Testis (tissue), 3 donors: ENCODE data around the gene STYXL2. TPM values are rescaled to one million over a fixed set of nuclear protein-coding genes. Genes with fewer than 3 reads are reported as not detected.

Source experiments
- DNase-seq: peaks from one replicate; pipeline ENCODE4 v3.0.0-alpha.2; 2019
- H3K27ac ChIP-seq, 2 donors: fragments of 200-600 bp; sonication (generic); one replicate each; pipeline ENCODE4 v1.5.1; 2019
- H3K27me3 ChIP-seq: fragments of 200-600 bp; sonication (generic); one replicate; pipeline ENCODE4 v1.5.1; 2019
- H3K36me3 ChIP-seq: fragments of 200-600 bp; sonication (generic); one replicate; pipeline ENCODE4 v1.5.1; 2017; ENCODE audit warnings: low read depth; ENCODE audit errors: missing control alignments
- H3K4me1 ChIP-seq: fragments of 200-600 bp; sonication (generic); one replicate; pipeline ENCODE4 v1.5.1; 2019
- H3K4me3 ChIP-seq, 2 donors: fragments of 200-600 bp; sonication (generic); one replicate each; pipeline ENCODE4 v1.5.1; 2017 to 2019
- H3K9me3 ChIP-seq: fragments of 200-600 bp; sonication (generic); one replicate; pipeline ENCODE4 v1.5.1; 2017
- POLR2A ChIP-seq: fragments of 450-650 bp; IDR thresholded peaks from one replicate; pipeline ENCODE4 v1.6.1; 2017; ENCODE audit warnings: antibody characterized with exemption, mild to moderate bottlenecking, moderate library complexity
- WGBS, 2 donors: methylation state at CpG; one replicate each; pipeline ENCODE4 v1.1.5; 2018; 5-methylcytosine and 5-hydroxymethylcytosine counted together
- intact Hi-C: fragments of 100-400 bp; cut with DNase I; formaldehyde crosslinking; loops from one replicate; pipeline ENCODE4 v1.15.1; 2023; ENCODE audit warnings: low total_unique reads
- polyA plus RNA-seq: library from polyadenylated mRNA; stranded (reverse); fragments of 350-450 nt; fragmentation: Illumina TruSeq; extraction: RNeasy Lipid Tissue Mini Kit (QIAGEN cat#74804); gene quantifications from one replicate; pipeline ENCODE4 v1.2.3, GENCODE V29; 2014; ENCODE audit warnings: low read depth, low replicate concordance; ENCODE audit not compliant: insufficient read depth
- total RNA-seq, 2 donors: library from RNA; depleted of rRNA; stranded (reverse); fragments of >200 nt; gene quantifications; one replicate each; pipeline ENCODE4 v1.2.3, GENCODE V29; 2016
- TF ChIP-seq, protein P1 (sequence below), 3 experiments: fragments of 450-650 bp in 2 of 3; fragments of 200-600 bp in 1 of 3; sonication (generic) in 1 of 3; IDR thresholded peaks; one replicate each; pipeline ENCODE4 v1.5.1; 2016 to 2019; ENCODE audit warnings: antibody characterized with exemption in 3 of 3, mild to moderate bottlenecking in 2 of 3, moderate library complexity in 1 of 3

Gene STYXL2
- total and polyA plus RNA-seq, 3 donors from 2014 or later = 0.19 to 1.0 (median 0.99) TPM

DNA sequence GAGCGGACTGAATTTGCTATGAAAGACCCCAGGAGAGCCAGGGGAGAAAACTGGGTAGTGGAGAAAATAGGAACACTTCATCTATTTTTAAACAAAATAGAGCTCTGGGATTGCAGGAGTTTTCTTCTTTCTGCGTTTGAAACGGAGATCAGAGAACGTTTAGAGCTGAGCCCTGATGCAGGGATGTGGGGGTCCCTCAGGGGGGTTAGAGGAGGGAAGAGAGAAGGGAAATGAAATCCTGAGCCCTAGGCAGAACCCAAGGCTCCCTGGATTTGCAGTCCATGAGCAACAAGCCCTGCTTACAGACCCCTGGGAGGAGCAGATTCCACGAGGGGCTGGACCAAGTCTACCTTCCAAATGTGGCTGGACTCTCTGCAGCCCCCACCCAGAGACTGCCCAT, 21.8 kb downstream of the STYXL2 start:
- intact Hi-C loops = no loop called here
- 59 to 63% methylated on average over 5 of the region's 5 CpGs for WGBS, 2 donors

DNA sequence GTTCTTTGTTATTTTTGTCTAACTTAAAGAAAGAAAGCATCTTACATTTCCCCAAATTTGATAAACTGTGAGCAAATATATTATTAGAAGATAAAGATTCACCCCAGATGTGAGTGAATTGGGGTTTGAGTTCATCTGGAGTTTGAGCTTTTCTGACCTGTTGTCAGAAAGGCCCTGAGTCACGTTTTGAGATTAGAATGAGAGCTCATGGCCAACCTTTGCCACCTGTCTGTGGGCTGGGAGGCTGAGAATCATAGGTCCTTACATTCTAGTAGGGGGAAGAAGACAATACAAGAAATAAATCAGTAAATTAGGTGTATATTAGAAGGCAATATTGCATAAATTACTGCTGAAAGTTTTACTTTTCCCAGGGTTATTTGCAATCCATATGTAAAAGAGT, 22.3 kb downstream of the STYXL2 start:
- 62 to 74% methylated on average over 1 of the region's 1 CpG for WGBS, 2 donors
- H3K27me3 ChIP-seq = no peaks in the 10 kb centered on the region
- no peak overlapping the region for H3K4me3 ChIP-seq
- H3K27ac ChIP-seq = no peak overlapping the region
- no peaks in the 10 kb centered on the region for H3K36me3 ChIP-seq
- no peak for TF ChIP-seq POLR2A
- TF ChIP-seq, protein P1, sequence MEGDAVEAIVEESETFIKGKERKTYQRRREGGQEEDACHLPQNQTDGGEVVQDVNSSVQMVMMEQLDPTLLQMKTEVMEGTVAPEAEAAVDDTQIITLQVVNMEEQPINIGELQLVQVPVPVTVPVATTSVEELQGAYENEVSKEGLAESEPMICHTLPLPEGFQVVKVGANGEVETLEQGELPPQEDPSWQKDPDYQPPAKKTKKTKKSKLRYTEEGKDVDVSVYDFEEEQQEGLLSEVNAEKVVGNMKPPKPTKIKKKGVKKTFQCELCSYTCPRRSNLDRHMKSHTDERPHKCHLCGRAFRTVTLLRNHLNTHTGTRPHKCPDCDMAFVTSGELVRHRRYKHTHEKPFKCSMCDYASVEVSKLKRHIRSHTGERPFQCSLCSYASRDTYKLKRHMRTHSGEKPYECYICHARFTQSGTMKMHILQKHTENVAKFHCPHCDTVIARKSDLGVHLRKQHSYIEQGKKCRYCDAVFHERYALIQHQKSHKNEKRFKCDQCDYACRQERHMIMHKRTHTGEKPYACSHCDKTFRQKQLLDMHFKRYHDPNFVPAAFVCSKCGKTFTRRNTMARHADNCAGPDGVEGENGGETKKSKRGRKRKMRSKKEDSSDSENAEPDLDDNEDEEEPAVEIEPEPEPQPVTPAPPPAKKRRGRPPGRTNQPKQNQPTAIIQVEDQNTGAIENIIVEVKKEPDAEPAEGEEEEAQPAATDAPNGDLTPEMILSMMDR (IDR thresholded peaks at IDR 0.05) = no peak
- DNase-seq = no peak
- H3K9me3 ChIP-seq = no peaks in the 10 kb centered on the region
- intact Hi-C loops = no loop called here
- no peaks in the 10 kb centered on the region for H3K4me1 ChIP-seq

More for the DNA sequence above, 21.8 kb downstream of the STYXL2 start:
- DNase-seq = no peak
- TF ChIP-seq, protein P1 (IDR thresholded peaks at IDR 0.05) = no peak
- H3K27me3 ChIP-seq = no peaks in the 10 kb centered on the region
- no peaks in the 10 kb centered on the region for H3K4me1 ChIP-seq
- no peak overlapping the region for H3K27ac ChIP-seq
- no peaks in the 10 kb centered on the region for H3K9me3 ChIP-seq
- H3K4me3 ChIP-seq = no peak overlapping the region
- no peaks in the 10 kb centered on the region for H3K36me3 ChIP-seq

DNA sequence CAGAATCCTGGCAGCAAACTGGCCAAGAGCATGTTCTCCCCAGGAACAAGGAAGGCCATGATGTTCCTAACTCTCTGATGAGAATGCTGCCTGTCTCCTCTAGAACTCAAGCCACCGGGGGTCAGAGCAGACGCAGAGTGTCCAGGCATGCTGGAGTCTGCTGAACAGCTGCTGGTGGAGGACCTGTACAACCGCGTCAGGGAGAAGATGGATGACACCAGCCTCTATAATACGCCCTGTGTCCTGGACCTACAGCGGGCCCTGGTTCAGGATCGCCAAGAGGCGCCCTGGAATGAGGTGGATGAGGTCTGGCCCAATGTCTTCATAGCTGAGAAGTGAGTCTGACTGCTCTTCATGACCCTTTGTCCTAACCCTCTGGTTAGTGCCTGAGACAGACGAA, 23.4 kb downstream of the STYXL2 start:
- 80 to 97% methylated on average over 1 to 9 of the region's 9 CpGs for WGBS, 2 donors
- Histone ChIP-seq H3K4me1 (no peaks in the 10 kb centered on the region), H3K9me3 (no peaks in the 10 kb centered on the region), H3K4me3 (no peak overlapping the region), H3K27me3 (no peaks in the 10 kb centered on the region), H3K27ac (no peak overlapping the region), H3K36me3 (no peaks in the 10 kb centered on the region)
- TF ChIP-seq, protein P1 (IDR thresholded peaks at IDR 0.05) = no peak
- TF ChIP-seq POLR2A = no peak
- intact Hi-C loops = no loop called here
- no peak for DNase-seq

DNA sequence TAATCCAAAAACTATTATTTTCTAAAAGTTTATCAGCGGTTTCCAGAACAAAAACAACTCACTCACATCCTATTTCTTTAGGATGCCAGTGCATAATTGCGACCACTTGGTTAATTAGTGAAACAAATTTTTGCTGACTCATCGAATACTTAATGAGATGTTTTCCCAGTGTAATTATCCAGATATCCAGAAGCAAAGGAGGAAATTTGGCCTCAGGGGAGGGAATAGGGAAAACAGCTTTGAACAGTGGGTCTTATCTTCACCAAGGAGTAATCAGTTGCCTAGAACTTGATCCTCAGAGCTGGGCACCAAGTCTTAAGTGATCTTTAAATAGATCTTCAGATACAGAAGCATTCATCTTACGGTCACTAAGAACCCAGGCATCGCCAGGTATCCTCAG, 24.3 kb downstream of the STYXL2 start:
- H3K27ac ChIP-seq = no peak overlapping the region
- H3K4me1 ChIP-seq = no peaks in the 10 kb centered on the region
- WGBS, 2 donors = 81 to 83% methylated on average over 5 of the region's 5 CpGs
- intact Hi-C loops = no loop called here
- no peaks in the 10 kb centered on the region for H3K27me3 ChIP-seq
- DNase-seq = no peak
- no peaks in the 10 kb centered on the region for H3K36me3 ChIP-seq
- no peak for TF ChIP-seq POLR2A
- TF ChIP-seq, protein P1 (IDR thresholded peaks at IDR 0.05) = no peak
- no peaks in the 10 kb centered on the region for H3K9me3 ChIP-seq
- H3K4me3 ChIP-seq = no peak overlapping the region

DNA sequence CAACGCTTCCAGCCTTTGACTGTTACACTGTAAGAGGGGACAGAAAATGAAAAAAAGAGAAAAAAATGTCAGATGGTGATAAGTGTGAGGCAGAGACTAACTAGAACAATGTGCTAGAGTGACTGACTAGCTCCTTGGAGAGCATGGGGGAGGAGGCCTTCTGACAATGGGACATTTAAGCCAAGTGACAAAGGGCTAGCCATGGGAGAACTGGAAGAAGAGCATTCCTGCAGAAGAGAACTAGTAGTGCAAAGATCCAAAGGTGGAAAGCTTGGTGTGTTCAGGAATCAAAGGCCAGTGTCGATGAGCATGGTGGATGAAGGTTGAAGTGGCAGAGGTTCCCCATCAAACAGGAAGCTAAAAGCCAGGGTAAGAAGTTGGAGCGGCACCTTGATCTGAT, 25.8 kb downstream of the STYXL2 start:
- H3K27me3 ChIP-seq = no peaks in the 10 kb centered on the region
- intact Hi-C loops = no loop called here
- no peaks in the 10 kb centered on the region for H3K9me3 ChIP-seq
- TF ChIP-seq, protein P1 (IDR thresholded peaks at IDR 0.05) = no peak
- no peak for TF ChIP-seq POLR2A
- no peak overlapping the region for H3K27ac ChIP-seq
- no peaks in the 10 kb centered on the region for H3K36me3 ChIP-seq
- 81 to 86% methylated on average over 3 of the region's 3 CpGs for WGBS, 2 donors
- no peaks in the 10 kb centered on the region for H3K4me1 ChIP-seq
- no peak overlapping the region for H3K4me3 ChIP-seq
- no peak for DNase-seq
